Mesenchymal stem cell (in vitro differentiated cells and primary cell): ENCODE results near the gene KITLG.
A peak's percentile ranks its signal among the peaks of the same experiment; 100 is the strongest.

Experiments used
- DNase-seq: peaks from one replicate; pipeline ENCODE4 v3.0.0-alpha.2; 2013
- H2AFZ ChIP-seq: one replicate; pipeline ENCODE4 v1.6.1; 2013; ENCODE audit warnings: low read depth, mild to moderate bottlenecking, control low read depth, inconsistent platforms, low read length, moderate library complexity
- H2AK5ac ChIP-seq: 2 replicates; pipeline ENCODE4 v1.6.1; 2013; ENCODE audit warnings: low read length, moderate library complexity, mild to moderate bottlenecking, inconsistent platforms; ENCODE audit not compliant: severe bottlenecking
- H2BK120ac ChIP-seq: one replicate; pipeline ENCODE4 v1.6.1; 2013; ENCODE audit warnings: low read depth, mild to moderate bottlenecking, inconsistent platforms, low read length, moderate library complexity
- H2BK12ac ChIP-seq, 2 experiments: one replicate each; pipeline ENCODE4 v1.6.1; 2013; ENCODE audit warnings: inconsistent platforms in 2 of 2, low read length in 2 of 2, mild to moderate bottlenecking in 2 of 2, moderate library complexity in 2 of 2, control low read depth in 1 of 2
- H2BK15ac ChIP-seq: one replicate; pipeline ENCODE4 v1.6.1; 2013; ENCODE audit warnings: mild to moderate bottlenecking, low read depth, inconsistent platforms; ENCODE audit not compliant: poor library complexity, severe bottlenecking
- H2BK5ac ChIP-seq: 2 replicates; pipeline ENCODE4 v1.6.1; 2013; ENCODE audit warnings: low read depth, mild to moderate bottlenecking, low read length, control low read depth, inconsistent platforms; ENCODE audit not compliant: poor library complexity, severe bottlenecking
- H3K14ac ChIP-seq, 2 experiments: one replicate each; pipeline ENCODE4 v1.6.1; 2013; ENCODE audit warnings: inconsistent platforms in 2 of 2, low read length in 2 of 2, control low read depth in 1 of 2, mild to moderate bottlenecking in 1 of 2, moderate library complexity in 1 of 2
- H3K18ac ChIP-seq, 2 experiments: one replicate each; pipeline ENCODE4 v1.6.1; 2013; ENCODE audit warnings: inconsistent platforms in 2 of 2, low read length in 2 of 2, control low read depth in 1 of 2, low read depth in 1 of 2, mild to moderate bottlenecking in 1 of 2
- H3K23ac ChIP-seq, 2 experiments: one replicate each; pipeline ENCODE4 v1.6.1; 2013; ENCODE audit warnings: inconsistent platforms in 2 of 2, low read length in 2 of 2, mild to moderate bottlenecking in 2 of 2, moderate library complexity in 2 of 2, control low read depth in 1 of 2
- H3K27ac ChIP-seq: 2 replicates; pipeline ENCODE4 v1.5.1; 2013; ENCODE audit warnings: mild to moderate bottlenecking, moderate library complexity, low read length, control low read depth, inconsistent platforms; ENCODE audit not compliant: poor library complexity, severe bottlenecking
- H3K27me3 ChIP-seq, 2 experiments: 2 replicates each; pipeline versions ENCODE4 v1.6.1 to v1.7.0; 2013; ENCODE audit warnings: low read length in 2 of 2, mild to moderate bottlenecking in 2 of 2, moderate library complexity in 2 of 2, control low read depth in 1 of 2, inconsistent platforms in 1 of 2; ENCODE audit not compliant: control insufficient read depth in 1 of 2, insufficient read depth in 1 of 2
- H3K36me3 ChIP-seq, 2 experiments: 2 replicates each; pipeline versions ENCODE4 v1.6.1 to v1.7.0; 2013; ENCODE audit warnings: low read length in 2 of 2, control low read depth in 1 of 2, inconsistent platforms in 1 of 2, low read depth in 1 of 2, mild to moderate bottlenecking in 1 of 2; ENCODE audit not compliant: insufficient read depth in 2 of 2, control insufficient read depth in 1 of 2
- H3K4ac ChIP-seq, 2 experiments: one replicate each; pipeline ENCODE4 v1.6.1; 2013; ENCODE audit warnings: inconsistent platforms in 2 of 2, low read length in 2 of 2, mild to moderate bottlenecking in 2 of 2, moderate library complexity in 2 of 2, control low read depth in 1 of 2, low read depth in 1 of 2
- H3K4me1 ChIP-seq: 2 replicates; pipeline ENCODE4 v1.6.1; 2013; ENCODE audit warnings: low read depth, low read length, control low read depth; ENCODE audit not compliant: control insufficient read depth, insufficient read depth
- H3K4me2 ChIP-seq: 2 replicates; pipeline ENCODE4 v1.6.1; 2013; ENCODE audit warnings: low read length, mild to moderate bottlenecking, inconsistent platforms; ENCODE audit not compliant: poor library complexity, severe bottlenecking
- H3K4me3 ChIP-seq, 2 experiments: 2 replicates each; pipeline versions ENCODE4 v1.5.1 to v1.7.0; 2013; ENCODE audit warnings: low read length in 2 of 2, mild to moderate bottlenecking in 2 of 2, control low read depth in 1 of 2, low read depth in 1 of 2; ENCODE audit not compliant: insufficient read depth in 1 of 2
- H3K79me1 ChIP-seq: replicated peaks from 2 replicates; pipeline ENCODE4 v1.6.1; 2013; ENCODE audit warnings: mild to moderate bottlenecking, control low read depth, low read length, inconsistent platforms; ENCODE audit not compliant: poor library complexity, severe bottlenecking
- H3K9ac ChIP-seq: 2 replicates; pipeline ENCODE4 v1.7.0; 2013; ENCODE audit warnings: mild to moderate bottlenecking, low read length, moderate library complexity
- H3K9me3 ChIP-seq: 2 replicates; pipeline ENCODE4 v1.7.0; 2013; ENCODE audit warnings: mild to moderate bottlenecking, low read length; ENCODE audit not compliant: control insufficient read depth
- H4K8ac ChIP-seq: one replicate; pipeline ENCODE4 v1.6.1; 2013; ENCODE audit warnings: inconsistent platforms, mild to moderate bottlenecking, low read length, moderate library complexity
- H4K91ac ChIP-seq: one replicate; pipeline ENCODE4 v1.6.1; 2013; ENCODE audit warnings: mild to moderate bottlenecking, low read length, inconsistent platforms
- WGBS: methylation state at CpG from one replicate; pipeline ENCODE4 v1.1.7; 2013; ENCODE audit warnings: mixed read lengths; 5-methylcytosine and 5-hydroxymethylcytosine counted together

KITLG gene

DNA sequence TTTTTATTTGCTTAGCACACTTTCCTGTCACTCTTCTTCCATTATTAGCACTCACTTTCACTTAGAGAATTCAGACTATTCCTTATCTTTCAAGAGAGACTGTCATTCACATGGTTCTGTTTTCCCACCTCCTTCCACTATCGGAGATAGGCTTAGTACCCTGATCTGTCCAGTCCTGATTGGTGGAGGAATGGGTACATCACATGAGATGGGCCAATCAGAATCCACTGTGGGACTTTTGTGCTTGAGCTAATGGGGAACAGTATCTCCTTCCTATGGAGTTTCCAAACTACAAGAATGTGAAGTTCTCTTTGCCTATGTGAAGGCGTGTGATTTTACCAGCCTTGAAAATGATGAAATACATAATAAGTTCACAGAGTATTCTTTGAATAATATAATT, 4.8 kb upstream of the KITLG start:
- Histone ChIP-seq H4K8ac (no peak overlapping the region), H4K91ac (no peak overlapping the region), H3K27me3 (no peaks in the 10 kb centered on the region), H3K4me3 (no peak overlapping the region), H3K9me3 (peaks cover 13% of the 10 kb centered on the region), H2BK12ac (no peak overlapping the region), H2AK5ac (no peak overlapping the region), H3K14ac (no peak overlapping the region), H3K36me3 (no peaks in the 10 kb centered on the region), H3K23ac (no peak overlapping the region), H2BK120ac (no peak overlapping the region), H2BK15ac (no peak overlapping the region), H3K79me1 (no peaks in the 10 kb centered on the region), H3K4ac (no peak overlapping the region), H3K9ac (no peak overlapping the region), H3K4me1 (no peaks in the 10 kb centered on the region), H2AFZ (no peak overlapping the region), H2BK5ac (no peak overlapping the region), H3K27ac (no peak overlapping the region), H3K4me2 (no peak overlapping the region), H3K18ac (no peak overlapping the region)
- 100% methylated on average over 1 of the region's 2 CpGs for WGBS
- DNase-seq = no peak

DNA sequence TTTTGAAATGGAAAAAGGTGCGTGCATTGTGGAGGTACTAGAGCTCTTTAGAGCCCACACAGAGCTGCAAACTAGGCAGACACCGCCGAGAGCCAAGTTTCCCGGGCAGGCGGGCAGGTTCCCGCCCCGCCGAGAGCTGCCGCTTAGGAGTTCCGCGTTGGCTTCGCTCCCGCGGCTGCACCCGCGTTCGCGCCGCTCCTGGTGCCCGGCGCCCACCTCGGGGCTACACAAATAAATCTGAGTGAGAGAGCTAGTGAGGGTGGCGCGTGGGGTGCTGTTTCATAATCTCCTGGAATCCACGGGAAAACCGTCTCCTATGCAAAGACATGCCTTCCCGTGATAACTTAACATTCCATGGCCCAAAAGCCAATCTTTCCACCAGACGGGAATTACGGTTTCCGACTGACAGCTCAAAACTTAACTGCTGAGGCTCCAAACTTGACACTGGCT, 645 bp downstream of the KITLG start:
- Histone ChIP-seq H3K4me3 (peak overlapping the region; percentile 91 to 96), H2AFZ (no peak overlapping the region), H3K36me3 (no peaks in the 10 kb centered on the region), H3K4me1 (no peaks in the 10 kb centered on the region), H2BK120ac (no peak overlapping the region), H2BK12ac (peak overlapping the region; percentile 52 to 68), H3K9ac (peak overlapping the region; percentile 93), H3K79me1 (peaks cover 5% of the 10 kb centered on the region), H3K18ac (peak overlapping the region; percentile 75 to 78), H4K91ac (no peak overlapping the region), H2BK5ac (no peak overlapping the region), H3K14ac (peak overlapping the region in 1 of 2 experiments; percentile 66), H2BK15ac (peak overlapping the region; percentile 67), H2AK5ac (no peak overlapping the region), H3K27me3 (no peaks in the 10 kb centered on the region), H3K23ac (peak overlapping the region in 1 of 2 experiments; percentile 99), H3K9me3 (no peaks in the 10 kb centered on the region), H3K27ac (no peak overlapping the region), H3K4me2 (peak overlapping the region; percentile 76), H3K4ac (peak overlapping the region in 1 of 2 experiments; percentile 76), H4K8ac (peak overlapping the region; percentile 37)
- DNase-seq = peak; percentile 55
- WGBS = 1% methylated on average over 20 of the region's 30 CpGs

GRCh38 chr12:88579161-88579517, 1.1 kb downstream of the KITLG start:
- Histone ChIP-seq H3K18ac (no peak overlapping the region), H3K4ac (no peak overlapping the region), H4K8ac (no peak overlapping the region), H2BK15ac (no peak overlapping the region), H3K4me3 (peak overlapping the region in 1 of 2 experiments; percentile 96), H2BK12ac (no peak overlapping the region), H3K14ac (no peak overlapping the region), H3K9ac (peak overlapping the region; percentile 93), H3K79me1 (peaks cover 9% of the 10 kb centered on the region), H3K36me3 (no peaks in the 10 kb centered on the region), H4K91ac (no peak overlapping the region), H2BK5ac (no peak overlapping the region), H3K23ac (no peak overlapping the region), H3K27ac (no peak overlapping the region), H2BK120ac (no peak overlapping the region), H3K9me3 (no peaks in the 10 kb centered on the region), H2AK5ac (no peak overlapping the region), H2AFZ (no peak overlapping the region), H3K4me1 (peaks cover 1% of the 10 kb centered on the region), H3K27me3 (no peaks in the 10 kb centered on the region), H3K4me2 (peak overlapping the region; percentile 76)
- WGBS = 0% methylated on average over 4 of the region's 8 CpGs
- DNase-seq = peak; percentile 49

DNA sequence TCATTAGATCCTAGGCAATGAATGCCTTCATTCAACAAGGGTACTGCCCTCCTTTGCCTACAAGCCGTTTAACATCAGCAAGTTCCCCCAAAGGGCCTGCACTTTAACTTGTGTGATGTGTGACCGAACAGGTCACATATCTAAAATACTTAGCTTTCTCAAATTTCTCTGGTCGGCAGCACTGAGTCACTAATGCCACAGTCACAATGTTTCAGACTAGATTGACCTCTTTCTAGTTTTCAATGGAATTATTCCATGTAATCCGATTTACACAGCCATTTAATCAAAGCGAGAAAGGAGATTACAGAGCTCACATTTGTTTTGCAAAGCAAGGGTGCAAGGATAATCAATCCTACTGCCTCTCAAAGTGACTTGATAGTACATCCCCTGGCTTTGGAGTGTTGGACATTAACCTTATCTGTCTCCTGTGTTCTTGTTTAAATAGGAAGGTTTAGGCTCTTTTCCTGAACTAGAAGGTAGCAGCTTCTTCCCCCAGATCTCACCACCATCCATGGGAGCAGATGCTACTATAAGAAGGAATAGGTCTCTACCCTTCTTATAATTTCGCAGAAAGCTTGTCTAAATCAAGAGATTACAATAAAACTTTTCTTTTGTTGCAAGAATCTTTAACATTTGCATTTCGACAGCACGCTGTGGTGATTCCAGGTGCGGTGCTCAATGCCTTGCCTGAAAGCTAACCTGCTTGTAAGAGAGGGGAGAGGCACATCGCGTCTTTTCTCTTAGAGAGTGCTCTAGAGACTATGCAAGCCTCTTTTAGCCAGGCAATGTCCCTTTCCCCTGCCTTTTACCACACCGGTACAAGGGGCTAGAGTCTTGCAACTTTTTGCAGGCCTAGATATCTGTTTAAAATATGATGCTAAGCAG, 1.8 kb downstream of the KITLG start:
- no peak for DNase-seq
- Histone ChIP-seq H3K27ac (no peak overlapping the region), H3K4me2 (peak overlapping the region; percentile 76), H2BK15ac (no peak overlapping the region), H3K4me3 (peak overlapping the region in 1 of 2 experiments; percentile 96), H4K8ac (no peak overlapping the region), H3K18ac (no peak overlapping the region), H3K27me3 (no peaks in the 10 kb centered on the region), H2AFZ (no peak overlapping the region), H2BK12ac (no peak overlapping the region), H3K36me3 (no peaks in the 10 kb centered on the region), H3K79me1 (peaks cover 12% of the 10 kb centered on the region), H2AK5ac (no peak overlapping the region), H4K91ac (no peak overlapping the region), H3K9ac (peak overlapping the region; percentile 93), H2BK5ac (no peak overlapping the region), H3K14ac (no peak overlapping the region), H3K4ac (no peak overlapping the region), H3K9me3 (no peaks in the 10 kb centered on the region), H3K4me1 (peaks cover 1% of the 10 kb centered on the region), H3K23ac (no peak overlapping the region), H2BK120ac (no peak overlapping the region)
- 19% methylated on average over 9 of the region's 12 CpGs for WGBS
